Ishikawa (cell line): Measurements from ENCODE around the gene RELB.

Experiments
- CEBPB ChIP-seq: IDR thresholded peaks from 2 replicates; pipeline ENCODE4 v1.6.1; 2012
- CREB1 ChIP-seq: IDR thresholded peaks from 2 replicates; pipeline ENCODE4 v1.6.1; 2012; ENCODE audit warnings: low read depth
- EGR1 ChIP-seq: IDR thresholded peaks from 2 replicates; pipeline ENCODE4 v1.6.1; 2012
- EP300 ChIP-seq: IDR thresholded peaks from 2 replicates; pipeline ENCODE4 v1.6.1; 2012; ENCODE audit warnings: borderline replicate concordance
- FOXM1 ChIP-seq: IDR thresholded peaks from 2 replicates; pipeline ENCODE4 v1.6.1; 2012; ENCODE audit warnings: low read depth, borderline replicate concordance
- NFIC ChIP-seq: IDR thresholded peaks from 2 replicates; pipeline ENCODE4 v1.6.1; 2012
- RAD21 ChIP-seq: IDR thresholded peaks from 2 replicates; pipeline ENCODE4 v1.6.1; 2012; ENCODE audit warnings: low read depth
- TAF1 ChIP-seq: IDR thresholded peaks from 2 replicates; pipeline ENCODE4 v1.6.1; 2012; ENCODE audit warnings: low read depth, mild to moderate bottlenecking
- TCF12 ChIP-seq: IDR thresholded peaks from 2 replicates; pipeline ENCODE4 v1.6.1; 2012; ENCODE audit warnings: low read depth
- TEAD4 ChIP-seq: IDR thresholded peaks from 2 replicates; pipeline ENCODE4 v1.6.1; 2012
- YY1 ChIP-seq: IDR thresholded peaks from 2 replicates; pipeline ENCODE4 v1.6.1; 2012; ENCODE audit warnings: low read depth
- ZBTB7A ChIP-seq: IDR thresholded peaks from 2 replicates; pipeline ENCODE4 v1.6.1; 2012; ENCODE audit warnings: low read depth
- TF ChIP-seq, protein P1 (sequence below): IDR thresholded peaks from 2 replicates; pipeline ENCODE4 v1.6.1; 2012; ENCODE audit warnings: low read depth, mild to moderate bottlenecking
- TF ChIP-seq, protein P2 (sequence below): IDR thresholded peaks from 2 replicates; pipeline ENCODE4 v1.6.1; 2012
- TF ChIP-seq, protein P3 (sequence below): IDR thresholded peaks from 2 replicates; pipeline ENCODE4 v1.6.1; 2012

RELB gene

DNA sequence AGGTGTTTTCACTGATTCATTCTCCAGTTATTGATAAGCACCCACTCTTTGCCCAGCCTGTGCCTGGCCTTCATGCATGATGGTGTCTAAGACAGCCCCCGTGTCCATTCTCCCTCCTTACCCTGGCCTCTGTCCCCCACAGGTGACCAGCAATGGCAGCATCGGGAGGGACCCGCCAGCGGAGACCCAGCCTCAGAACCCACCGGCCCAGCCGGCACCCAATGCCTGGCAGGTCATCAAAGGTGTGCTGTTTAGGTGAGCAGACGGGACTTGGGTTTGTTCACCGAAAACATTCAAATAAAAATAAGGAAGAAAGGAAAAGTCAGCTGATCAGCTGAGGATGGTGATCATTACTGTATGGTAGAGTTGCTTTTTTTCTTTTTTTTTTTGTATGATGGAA lies 39.4 kb upstream of the RELB start:
- TF ChIP-seq, protein P1, sequence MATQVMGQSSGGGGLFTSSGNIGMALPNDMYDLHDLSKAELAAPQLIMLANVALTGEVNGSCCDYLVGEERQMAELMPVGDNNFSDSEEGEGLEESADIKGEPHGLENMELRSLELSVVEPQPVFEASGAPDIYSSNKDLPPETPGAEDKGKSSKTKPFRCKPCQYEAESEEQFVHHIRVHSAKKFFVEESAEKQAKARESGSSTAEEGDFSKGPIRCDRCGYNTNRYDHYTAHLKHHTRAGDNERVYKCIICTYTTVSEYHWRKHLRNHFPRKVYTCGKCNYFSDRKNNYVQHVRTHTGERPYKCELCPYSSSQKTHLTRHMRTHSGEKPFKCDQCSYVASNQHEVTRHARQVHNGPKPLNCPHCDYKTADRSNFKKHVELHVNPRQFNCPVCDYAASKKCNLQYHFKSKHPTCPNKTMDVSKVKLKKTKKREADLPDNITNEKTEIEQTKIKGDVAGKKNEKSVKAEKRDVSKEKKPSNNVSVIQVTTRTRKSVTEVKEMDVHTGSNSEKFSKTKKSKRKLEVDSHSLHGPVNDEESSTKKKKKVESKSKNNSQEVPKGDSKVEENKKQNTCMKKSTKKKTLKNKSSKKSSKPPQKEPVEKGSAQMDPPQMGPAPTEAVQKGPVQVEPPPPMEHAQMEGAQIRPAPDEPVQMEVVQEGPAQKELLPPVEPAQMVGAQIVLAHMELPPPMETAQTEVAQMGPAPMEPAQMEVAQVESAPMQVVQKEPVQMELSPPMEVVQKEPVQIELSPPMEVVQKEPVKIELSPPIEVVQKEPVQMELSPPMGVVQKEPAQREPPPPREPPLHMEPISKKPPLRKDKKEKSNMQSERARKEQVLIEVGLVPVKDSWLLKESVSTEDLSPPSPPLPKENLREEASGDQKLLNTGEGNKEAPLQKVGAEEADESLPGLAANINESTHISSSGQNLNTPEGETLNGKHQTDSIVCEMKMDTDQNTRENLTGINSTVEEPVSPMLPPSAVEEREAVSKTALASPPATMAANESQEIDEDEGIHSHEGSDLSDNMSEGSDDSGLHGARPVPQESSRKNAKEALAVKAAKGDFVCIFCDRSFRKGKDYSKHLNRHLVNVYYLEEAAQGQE, result no peak
- TF ChIP-seq ZBTB7A (no peak), NFIC (no peak), FOXM1 (no peak), CEBPB (no peak), EP300 (no peak), EGR1 (no peak), TAF1 (no peak), YY1 (no peak), CREB1 (no peak), RAD21 (no peak), TCF12 (no peak), TEAD4 (no peak)
- TF ChIP-seq, protein P2, sequence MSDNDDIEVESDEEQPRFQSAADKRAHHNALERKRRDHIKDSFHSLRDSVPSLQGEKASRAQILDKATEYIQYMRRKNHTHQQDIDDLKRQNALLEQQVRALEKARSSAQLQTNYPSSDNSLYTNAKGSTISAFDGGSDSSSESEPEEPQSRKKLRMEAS, result no peak
- TF ChIP-seq, protein P3, sequence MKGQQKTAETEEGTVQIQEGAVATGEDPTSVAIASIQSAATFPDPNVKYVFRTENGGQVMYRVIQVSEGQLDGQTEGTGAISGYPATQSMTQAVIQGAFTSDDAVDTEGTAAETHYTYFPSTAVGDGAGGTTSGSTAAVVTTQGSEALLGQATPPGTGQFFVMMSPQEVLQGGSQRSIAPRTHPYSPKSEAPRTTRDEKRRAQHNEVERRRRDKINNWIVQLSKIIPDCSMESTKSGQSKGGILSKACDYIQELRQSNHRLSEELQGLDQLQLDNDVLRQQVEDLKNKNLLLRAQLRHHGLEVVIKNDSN, result no peak

DNA sequence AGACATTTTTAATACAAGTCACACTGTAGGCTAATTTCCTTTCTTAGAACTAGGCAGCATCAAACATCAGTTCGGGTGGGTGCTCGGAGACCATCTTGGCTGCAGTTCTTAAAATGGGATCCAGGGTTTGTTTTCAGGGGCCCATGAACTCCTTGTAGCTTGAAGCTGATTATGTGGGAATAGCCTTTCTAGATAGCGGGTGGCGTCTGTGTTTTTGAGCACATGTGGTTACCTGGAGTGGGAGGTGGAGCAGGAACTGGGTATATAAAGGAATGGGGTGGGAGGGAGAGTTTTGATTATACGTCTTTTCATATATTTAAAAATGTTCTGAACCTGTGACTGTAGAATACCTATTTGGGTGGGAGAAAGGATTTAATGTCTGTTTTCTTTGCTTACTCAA lies 33.1 kb upstream of the RELB start:
- TF ChIP-seq NFIC, result no peak
- no peak for TF ChIP-seq TAF1

DNA sequence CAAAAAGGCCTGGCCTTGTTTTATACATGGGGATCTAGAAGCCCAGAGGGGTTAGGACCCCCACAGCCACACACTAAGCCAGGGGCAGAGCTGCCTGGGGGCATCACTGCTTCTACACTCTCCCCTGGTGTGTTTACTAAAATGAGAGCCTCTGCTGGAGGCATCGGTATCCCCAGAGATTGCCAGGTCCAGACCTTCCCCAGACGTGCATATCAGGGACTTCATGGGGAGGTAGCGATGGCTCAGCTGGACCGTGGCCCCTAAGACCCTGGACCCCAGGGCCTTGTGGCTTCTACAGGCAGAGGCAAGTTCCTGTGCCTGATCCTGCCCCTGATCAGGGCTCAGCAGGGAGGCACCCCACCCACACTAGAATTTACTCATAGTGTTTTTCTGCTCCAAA lies 32.6 kb upstream of the RELB start:
- TF ChIP-seq YY1, result no peak
- TF ChIP-seq EP300, result no peak
- TF ChIP-seq TEAD4, result no peak
- TF ChIP-seq CREB1, result no peak
- no peak for TF ChIP-seq FOXM1
- TF ChIP-seq CEBPB, result no peak
- TF ChIP-seq TCF12, result no peak
- no peak for TF ChIP-seq EGR1
- no peak for TF ChIP-seq RAD21
- no peak for TF ChIP-seq ZBTB7A
- TF ChIP-seq, protein P1, result no peak
- no peak for TF ChIP-seq NFIC

DNA sequence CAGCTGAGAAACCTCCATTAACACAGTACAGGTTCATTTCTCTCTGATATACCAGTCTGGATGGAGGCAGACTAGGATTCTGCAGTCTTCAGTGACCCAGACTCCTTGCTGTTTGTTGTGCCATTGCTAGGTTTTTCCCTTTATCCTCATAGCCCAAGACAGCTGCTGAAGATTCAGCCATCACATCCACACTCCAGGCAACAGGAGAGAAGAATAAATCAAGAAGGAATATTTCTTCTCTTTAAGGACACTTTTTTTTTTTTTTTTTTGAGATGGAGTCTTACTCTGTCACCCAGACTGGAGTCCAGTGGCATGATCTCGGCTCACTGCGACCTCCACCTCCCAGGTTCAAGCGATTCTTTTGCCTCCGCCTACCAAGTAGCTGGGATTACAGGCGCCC lies 31.8 kb upstream of the RELB start:
- TF ChIP-seq EP300 (no peak), TEAD4 (no peak), RAD21 (no peak), ZBTB7A (no peak), CEBPB (no peak), CREB1 (no peak), YY1 (no peak), FOXM1 (no peak), NFIC (no peak), TCF12 (no peak)
- TF ChIP-seq, protein P1, result no peak
- TF ChIP-seq, protein P2, result no peak

DNA sequence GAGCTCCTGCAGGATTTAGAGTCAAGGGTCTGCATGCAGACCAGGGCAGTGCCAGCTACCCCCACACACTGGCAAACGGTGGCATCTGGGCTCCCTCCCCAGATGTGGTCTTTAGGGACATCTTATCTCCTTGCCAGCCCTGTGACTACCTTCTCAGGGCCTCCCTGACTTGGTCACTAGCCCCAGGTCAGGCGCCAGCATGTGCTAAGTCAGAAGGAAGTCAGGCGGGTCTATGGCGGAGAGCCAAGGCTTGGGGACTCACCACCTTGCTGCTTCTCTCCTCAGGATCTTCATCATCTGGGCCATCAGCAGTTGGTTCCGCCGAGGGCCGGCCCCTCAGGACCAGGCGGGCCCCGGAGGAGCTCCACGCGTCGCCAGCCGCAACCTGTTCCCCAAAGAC lies 28.5 kb upstream of the RELB start:
- TF ChIP-seq TEAD4, result no peak
- no peak for TF ChIP-seq TCF12
- TF ChIP-seq RAD21, result no peak
- TF ChIP-seq NFIC, result no peak
- TF ChIP-seq TAF1, result no peak
- no peak for TF ChIP-seq EP300
- TF ChIP-seq, protein P3, result no peak
- TF ChIP-seq EGR1, result no peak
- TF ChIP-seq ZBTB7A, result no peak
